OCI-LY1 (cell line): Measurements from ENCODE around the gene RHBG.

ENCODE experiments used
- H2AFZ ChIP-seq: fragments of 200-600 bp; sonication (generic), shearing (Covaris generic); 2 replicates; pipeline ENCODE4 v1.6.0; 2014; ENCODE audit warnings: antibody characterized with exemption, mild to moderate bottlenecking, low read length
- H3F3A ChIP-seq: fragments of 200-600 bp; sonication (generic), shearing (Covaris generic); 2 replicates; pipeline ENCODE4 v1.6.0; 2014; ENCODE audit warnings: mild to moderate bottlenecking, antibody characterized with exemption, low read length, moderate library complexity; ENCODE audit not compliant: insufficient read depth
- H3K27ac ChIP-seq: fragments of 200-600 bp; sonication (generic); 2 replicates; pipeline ENCODE4 v1.5.1; 2014; ENCODE audit warnings: low read length, mixed run types, mild to moderate bottlenecking, low read depth; ENCODE audit not compliant: poor library complexity, severe bottlenecking
- H3K27me3 ChIP-seq: fragments of 200-600 bp; sonication (generic); 2 replicates; pipeline ENCODE4 v1.6.0; 2014; ENCODE audit warnings: antibody characterized with exemption, mild to moderate bottlenecking, low read length, moderate library complexity; ENCODE audit not compliant: insufficient read depth
- H3K36me3 ChIP-seq: fragments of 200-600 bp; sonication (generic); 2 replicates; pipeline ENCODE4 v1.6.1; 2014; ENCODE audit warnings: mild to moderate bottlenecking, antibody characterized with exemption, low read length, moderate library complexity, mixed read lengths; ENCODE audit not compliant: insufficient read depth
- H3K4me1 ChIP-seq: fragments of 200-600 bp; sonication (generic); 2 replicates; pipeline ENCODE4 v1.5.1; 2014; ENCODE audit warnings: mild to moderate bottlenecking, low read length, moderate library complexity; ENCODE audit not compliant: insufficient read depth, severe bottlenecking
- H3K4me2 ChIP-seq: fragments of 200-600 bp; sonication (generic), shearing (Covaris generic); 2 replicates; pipeline ENCODE4 v1.6.1; 2014; ENCODE audit warnings: low read length
- H3K4me3 ChIP-seq: fragments of 200-600 bp; sonication (generic); 2 replicates; pipeline ENCODE4 v1.5.1; 2014; ENCODE audit warnings: low read length, low read depth, mild to moderate bottlenecking, mixed read lengths; ENCODE audit not compliant: poor library complexity, severe bottlenecking
- H3K79me2 ChIP-seq: fragments of 200-600 bp; shearing (Covaris generic); 2 replicates; pipeline ENCODE4 v1.6.1; 2016; ENCODE audit warnings: mixed run types, low read length, mixed read lengths; ENCODE audit not compliant: insufficient read depth
- H3K9ac ChIP-seq: fragments of 200-600 bp; sonication (generic), shearing (Covaris generic); 2 replicates; pipeline ENCODE4 v1.6.1; 2014; ENCODE audit warnings: mild to moderate bottlenecking, low read length, mixed read lengths
- H3K9me2 ChIP-seq: fragments of 200-600 bp; sonication (generic), shearing (Covaris generic); 2 replicates; pipeline ENCODE4 v1.6.1; 2014; ENCODE audit warnings: low read depth, mild to moderate bottlenecking, low read length, mixed read lengths
- H3K9me3 ChIP-seq: fragments of 200-600 bp; shearing (Covaris generic); 2 replicates; pipeline ENCODE4 v1.6.1; 2014; ENCODE audit warnings: low read length, mixed read lengths
- H4K20me1 ChIP-seq: fragments of 200-600 bp; sonication (generic), shearing (Covaris generic); 2 replicates; pipeline ENCODE4 v1.6.0; 2016; ENCODE audit warnings: mild to moderate bottlenecking, low read length; ENCODE audit not compliant: insufficient read depth
- CTCF ChIP-seq: fragments of 200-600 bp; sonication (generic), shearing (Covaris generic); IDR thresholded peaks from 2 replicates; pipeline ENCODE4 v1.5.1; 2017; ENCODE audit warnings: mild to moderate bottlenecking, antibody characterized with exemption, low read length, moderate library complexity, mixed read lengths
- EZH2 ChIP-seq: fragments of 200-600 bp; sonication (generic), shearing (Covaris generic); IDR thresholded peaks from 2 replicates; pipeline ENCODE4 v1.8.0; 2017; ENCODE audit warnings: borderline replicate concordance, mixed run types, mild to moderate bottlenecking, antibody characterized with exemption, low read length, moderate library complexity, mixed read lengths

RHBG gene

GRCh38 chr1:156385534-156386031, 16.6 kb downstream of the RHBG start:
- Histone ChIP-seq H3K27me3 (no peaks in the 10 kb centered on the region), H2AFZ (no peak overlapping the region), H4K20me1 (no peaks in the 10 kb centered on the region), H3K9ac (no peak overlapping the region), H3K27ac (no peak overlapping the region), H3K9me3 (no peaks in the 10 kb centered on the region), H3K79me2 (no peaks in the 10 kb centered on the region), H3K4me2 (no peak overlapping the region), H3K36me3 (no peaks in the 10 kb centered on the region), H3K4me1 (peaks cover 6% of the 10 kb centered on the region), H3K4me3 (no peak overlapping the region), H3F3A (no peaks in the 10 kb centered on the region), H3K9me2 (no peaks in the 10 kb centered on the region)
- no peak for TF ChIP-seq EZH2
- TF ChIP-seq CTCF = peak; percentile 97

- Histone ChIP-seq H3K9me2 (no peaks in the 10 kb centered on the region), H4K20me1 (no peaks in the 10 kb centered on the region), H3K36me3 (no peaks in the 10 kb centered on the region), H3K4me1 (peaks cover 6% of the 10 kb centered on the region), H3K9me3 (no peaks in the 10 kb centered on the region), H3K27me3 (no peaks in the 10 kb centered on the region), H3K4me2 (no peak overlapping the region), H2AFZ (no peak overlapping the region), H3K9ac (no peak overlapping the region), H3K27ac (no peak overlapping the region), H3K79me2 (no peaks in the 10 kb centered on the region), H3F3A (no peaks in the 10 kb centered on the region), H3K4me3 (no peak overlapping the region)
- TF ChIP-seq CTCF (no peak), EZH2 (no peak)
Observed at GRCh38 chr1:156386134-156386901, 17.3 kb downstream of the RHBG start.

- H3K27ac ChIP-seq = no peak overlapping the region
- no peaks in the 10 kb centered on the region for H4K20me1 ChIP-seq
- no peak for TF ChIP-seq EZH2
- TF ChIP-seq CTCF = no peak
- no peaks in the 10 kb centered on the region for H3F3A ChIP-seq
- no peaks in the 10 kb centered on the region for H3K79me2 ChIP-seq
- H3K4me2 ChIP-seq = no peak overlapping the region
- no peak overlapping the region for H3K4me3 ChIP-seq
- peaks cover 6% of the 10 kb centered on the region for H3K4me1 ChIP-seq
- no peaks in the 10 kb centered on the region for H3K27me3 ChIP-seq
- no peaks in the 10 kb centered on the region for H3K9me2 ChIP-seq
- no peaks in the 10 kb centered on the region for H3K9me3 ChIP-seq
- no peak overlapping the region for H2AFZ ChIP-seq
- no peaks in the 10 kb centered on the region for H3K36me3 ChIP-seq
- H3K9ac ChIP-seq = no peak overlapping the region
Observed at GRCh38 chr1:156386949-156387869, 18.2 kb downstream of the RHBG start.
